Naive thymus-derived CD4-positive, alpha-beta T cell (primary cell): ENCODE measurements around the gene EPS8L3. TPM values are rescaled to one million over a fixed set of nuclear protein-coding genes. Genes with fewer than 3 reads are reported as not detected.

Experiments used
- ATAC-seq: fragments of 150-1000 bp; cut with Tn5 transposase; 2 replicates; pipeline ENCODE4 v1.10.0; 2021; ENCODE audit warnings: mild to moderate bottlenecking, moderate library complexity
- CTCF ChIA-PET: fragments of 350-600 bp; sonication (Branson Sonifier 250); formaldehyde crosslinking; loops from one replicate; lab custom pipeline; 2021; ENCODE audit warnings: antibody characterized with exemption; lab: Charles Lee
- POLR2A ChIA-PET: fragments of 350-600 bp; sonication (Branson Sonifier 250); formaldehyde crosslinking; loops from one replicate; lab custom pipeline; 2021; ENCODE audit warnings: antibody characterized with exemption, inconsistent platforms; lab: Charles Lee
- DNase-seq, 9 donors: peaks; one replicate each; pipeline versions ENCODE4 v3.0.0 to v3.0.0-alpha.2; 2020 to 2022; ENCODE audit warnings: mixed read lengths in 1 of 9
- H3K27ac ChIP-seq: one replicate; pipeline ENCODE4 v1.7.0; 2013; ENCODE audit warnings: mild to moderate bottlenecking, low read depth, low read length, moderate library complexity
- H3K27me3 ChIP-seq, 2 donors: one replicate each; pipeline ENCODE4 v1.7.0; 2013; ENCODE audit warnings: low read length in 2 of 2, mild to moderate bottlenecking in 2 of 2, moderate library complexity in 2 of 2; ENCODE audit not compliant: control insufficient read depth in 2 of 2, insufficient read depth in 2 of 2
- H3K36me3 ChIP-seq, 3 experiments: 1 replicate in 2 of 3; 2 replicates in 1 of 3; pipeline ENCODE4 v1.7.0; 2013; ENCODE audit warnings: low read length in 3 of 3, mild to moderate bottlenecking in 3 of 3, moderate library complexity in 1 of 3; ENCODE audit not compliant: insufficient read depth in 3 of 3, control insufficient read depth in 2 of 3
- H3K4me1 ChIP-seq, 2 donors: one replicate each; pipeline ENCODE4 v1.7.0; 2013; ENCODE audit warnings: low read length in 2 of 2, mild to moderate bottlenecking in 2 of 2, moderate library complexity in 1 of 2; ENCODE audit not compliant: control insufficient read depth in 2 of 2, insufficient read depth in 2 of 2
- H3K4me3 ChIP-seq: 2 replicates; pipeline ENCODE4 v1.7.0; 2013; ENCODE audit warnings: mild to moderate bottlenecking, low read length
- H3K9me3 ChIP-seq, 3 experiments: 1 replicate in 2 of 3; 2 replicates in 1 of 3; pipeline ENCODE4 v1.7.0; 2013; ENCODE audit warnings: low read length in 3 of 3; ENCODE audit not compliant: control insufficient read depth in 2 of 3
- H3K27ac Mint-ChIP-seq, 9 donors: one replicate each; pipeline ENCODE4 v1.8.0; 2020 to 2022; ENCODE audit warnings: mixed read lengths in 9 of 9, mild to moderate bottlenecking in 8 of 9, moderate library complexity in 5 of 9, inconsistent platforms in 2 of 9
- H3K27me3 Mint-ChIP-seq, 5 donors: one replicate each; pipeline ENCODE4 v1.8.0; 2021 to 2022; ENCODE audit warnings: mixed read lengths in 5 of 5, mild to moderate bottlenecking in 1 of 5
- H3K36me3 Mint-ChIP-seq, 5 donors: one replicate each; pipeline ENCODE4 v1.8.0; 2020 to 2022; ENCODE audit warnings: mixed read lengths in 5 of 5, mild to moderate bottlenecking in 3 of 5, inconsistent platforms in 1 of 5
- H3K4me1 Mint-ChIP-seq, 7 donors: one replicate each; pipeline ENCODE4 v1.8.0; 2020 to 2022; ENCODE audit warnings: mixed read lengths in 7 of 7, mild to moderate bottlenecking in 3 of 7, inconsistent platforms in 1 of 7
- H3K4me3 Mint-ChIP-seq, 10 donors: one replicate each; pipeline ENCODE4 v1.8.0; 2020 to 2022; ENCODE audit warnings: mild to moderate bottlenecking in 10 of 10, mixed read lengths in 10 of 10, moderate library complexity in 6 of 10, inconsistent platforms in 2 of 10
- H3K9me3 Mint-ChIP-seq, 11 donors: one replicate each; pipeline ENCODE4 v1.8.0; 2020 to 2022; ENCODE audit warnings: mixed read lengths in 11 of 11, mild to moderate bottlenecking in 4 of 11, inconsistent platforms in 1 of 11, moderate library complexity in 1 of 11
- intact Hi-C, 2 donors: fragments of 100-400 bp; cut with micrococcal nuclease; formaldehyde crosslinking; loops; one replicate each; pipeline ENCODE4 v1.15.1; 2023
- polyA plus RNA-seq, 2 donors: library from polyadenylated mRNA; unstranded; fragments of 300-500 nt; fragmentation: Illumina TruSeq; gene quantifications; one replicate each; pipeline ENCODE4 v1.2.3, GENCODE V29; 2021
- total RNA-seq, 6 experiments: library from RNA in 5 of 6; stranded (reverse) in 5 of 6; gene quantifications; 1 replicate in 5 of 6; 2 replicates in 1 of 6; pipeline ENCODE4 v1.2.3 and lab custom pipeline; 2021 to 2026

EPS8L3 gene
- total and polyA plus RNA-seq, 7 experiments from 2014 or later = not detected

GRCh38 chr1:109796484-109797302 is 33.0 kb upstream of the EPS8L3 start:
- Mint-ChIP-seq H3K4me1 (peaks cover 39 to 80% (median 72%) of the 10 kb centered on the region in 7 donors), H3K9me3 (peaks cover 0 to 3% (median 0%) of the 10 kb centered on the region in 11 donors), H3K36me3 (peaks cover 0 to 7% (median 0%) of the 10 kb centered on the region in 5 donors), H3K4me3 (peak overlapping the region in 5 of 10 donors; percentile 2 to 61 (median 6)), H3K27ac (peak overlapping the region in 3 of 9 donors; percentile 33 to 90 (median 65)), H3K27me3 (no peaks in the 10 kb centered on the region)
- intact Hi-C loops = loop anchor here in 1 of 2 donors (10.0 kb wide), 1 partner anchor 78 kb away; no protein-coding TSS in a partner anchor
- Histone ChIP-seq H3K4me3 (no peak overlapping the region), H3K36me3 (no peaks in the 10 kb centered on the region), H3K4me1 (peaks cover 42 to 49% of the 10 kb centered on the region in 2 donors), H3K9me3 (no peaks in the 10 kb centered on the region), H3K27me3 (no peaks in the 10 kb centered on the region), H3K27ac (no peak overlapping the region)
- ATAC-seq (no peak), DNase-seq (no peak)
- ChIA-PET CTCF (interaction anchor here (0.8 to 1.4 kb wide), 2 partner anchors 20 to 188 kb away, joined by 3 to 4 read pairs; partner anchors contain the start of gene AHCYL1), POLR2A (interaction anchor here (0.9 to 1.5 kb wide), 2 partner anchors 9 to 115 kb away, joined by 3 read pairs; no protein-coding TSS in a partner anchor)

DNA sequence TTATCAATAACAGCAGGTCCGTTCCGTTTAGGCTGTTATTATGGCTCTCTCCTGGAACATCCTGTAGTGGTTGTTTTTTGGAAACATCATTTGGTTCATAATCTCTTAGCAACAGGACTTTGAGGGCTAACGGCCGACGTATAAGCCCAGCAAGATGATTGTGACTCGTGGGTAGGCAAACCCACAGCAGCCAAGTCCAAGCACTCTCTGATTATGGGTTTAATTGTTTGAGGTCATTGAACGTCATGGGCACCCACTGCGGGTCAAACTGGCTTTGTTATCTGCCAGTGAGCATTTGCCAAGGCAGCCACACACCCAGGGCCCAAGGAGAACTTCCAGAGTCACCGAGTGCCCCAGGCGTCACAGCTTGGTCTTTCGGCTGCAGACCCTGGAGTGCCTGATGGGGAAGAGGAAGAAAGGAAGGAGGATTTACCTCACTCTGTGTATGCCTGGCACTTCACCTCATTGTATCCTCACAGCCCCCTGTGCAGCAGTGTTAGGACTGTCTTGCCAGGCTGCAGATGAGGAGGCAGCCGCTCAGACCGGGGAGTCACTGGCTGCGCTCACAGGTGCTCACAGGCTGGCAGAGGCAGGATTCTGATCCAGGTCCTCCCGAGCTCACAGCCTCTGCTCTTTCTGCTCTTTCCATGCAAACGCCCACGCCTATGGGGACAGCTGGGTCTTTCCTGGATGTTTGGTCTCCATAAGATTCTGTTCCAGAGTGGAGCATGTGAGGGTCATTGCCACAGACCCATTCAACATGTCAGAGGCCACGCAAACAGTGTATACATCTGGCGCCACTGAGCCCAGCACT is 30.8 kb upstream of the EPS8L3 start:
- Mint-ChIP-seq H3K4me1 (peaks cover 45 to 83% (median 76%) of the 10 kb centered on the region in 7 donors), H3K27ac (peak overlapping the region in 5 of 9 donors; percentile 9 to 53 (median 41)), H3K27me3 (no peaks in the 10 kb centered on the region), H3K4me3 (no peak overlapping the region), H3K9me3 (peaks cover 0 to 3% (median 0%) of the 10 kb centered on the region in 11 donors), H3K36me3 (peaks cover 0 to 7% (median 0%) of the 10 kb centered on the region in 5 donors)
- intact Hi-C loops = loop anchor here (5.0 to 10.0 kb wide), 2 partner anchors 80 to 247 kb away; partner anchors contain the start of gene GNAI3 (in 2 of the 2)
- Histone ChIP-seq H3K4me3 (no peak overlapping the region), H3K36me3 (no peaks in the 10 kb centered on the region), H3K9me3 (no peaks in the 10 kb centered on the region), H3K4me1 (peaks cover 51 to 56% of the 10 kb centered on the region in 2 donors), H3K27me3 (no peaks in the 10 kb centered on the region), H3K27ac (no peak overlapping the region)
- ChIA-PET POLR2A (no interaction called here), CTCF (interaction anchor here (5.4 kb wide), 1 partner anchor 15 kb away, joined by 64 read pairs; no protein-coding TSS in a partner anchor)
- no peak for DNase-seq
- ATAC-seq = peak; percentile 10

DNA sequence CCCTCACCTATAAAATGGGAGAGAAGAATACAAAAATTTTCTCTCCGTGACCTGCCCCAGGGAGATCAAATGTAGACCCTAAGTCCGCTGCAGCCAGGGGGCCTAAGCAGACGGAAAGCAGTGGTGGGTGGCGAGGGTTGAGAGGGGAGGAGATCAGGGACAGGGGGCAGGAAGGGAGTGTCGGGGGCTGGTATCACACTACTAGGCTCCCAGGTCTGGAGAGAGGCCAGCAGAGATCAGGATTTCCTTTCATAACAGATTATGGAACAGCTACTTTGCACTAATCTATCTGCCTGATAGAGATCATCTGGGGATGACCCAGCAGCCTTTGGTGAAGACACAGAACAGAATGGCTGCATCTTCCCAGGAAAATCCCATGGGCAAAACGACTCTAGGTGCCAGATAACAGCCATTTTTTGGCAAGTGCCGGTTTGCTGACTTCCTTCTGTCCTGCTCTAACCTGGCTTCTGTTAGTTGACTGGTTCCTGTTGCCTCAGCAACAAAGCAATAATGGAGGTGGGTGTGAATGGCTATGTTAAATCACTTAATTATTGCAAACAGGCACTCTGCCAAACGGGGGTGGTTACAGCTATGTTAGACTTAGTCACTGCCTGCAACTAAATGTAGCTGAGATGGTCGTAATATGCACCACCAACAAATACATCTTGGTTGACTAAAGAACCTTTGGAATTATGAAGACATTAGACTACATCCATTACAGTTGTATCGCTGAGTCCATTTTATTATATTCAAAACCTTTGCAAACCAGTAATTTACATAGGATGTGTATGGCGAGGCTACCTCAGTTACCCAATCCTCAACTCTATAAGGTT is 30.0 kb upstream of the EPS8L3 start:
- no peaks in the 10 kb centered on the region for H3K27me3 ChIP-seq
- H3K4me1 Mint-ChIP-seq = peaks cover 47 to 84% (median 78%) of the 10 kb centered on the region in 7 donors
- peak overlapping the region in 8 of 9 donors; percentile 12 to 76 (median 56) for H3K27ac Mint-ChIP-seq
- peaks cover 0 to 3% (median 0%) of the 10 kb centered on the region in 11 donors for H3K9me3 Mint-ChIP-seq
- H3K4me1 ChIP-seq = peaks cover 54 to 65% of the 10 kb centered on the region in 2 donors
- peak; percentile 50 for ATAC-seq
- H3K4me3 ChIP-seq = no peak overlapping the region
- no peaks in the 10 kb centered on the region for H3K9me3 ChIP-seq
- peak overlapping the region in 1 of 10 donors; percentile 17 for H3K4me3 Mint-ChIP-seq
- POLR2A ChIA-PET = interaction anchor here (0.6 to 5.8 kb wide), 2 partner anchors 8 to 15 kb away, joined by 4 to 37 read pairs; no protein-coding TSS in a partner anchor
- intact Hi-C loops = loop anchor here (5.0 to 10.0 kb wide), 2 partner anchors 81 to 246 kb away; partner anchors contain the start of gene GNAI3 (in 2 of the 2)
- no peaks in the 10 kb centered on the region for H3K36me3 ChIP-seq
- H3K36me3 Mint-ChIP-seq = peaks cover 0 to 5% (median 0%) of the 10 kb centered on the region in 5 donors
- DNase-seq = peak in 3 of 9 donors; percentile 21 to 30 (median 26)
- CTCF ChIA-PET = interaction anchor here (0.7 to 5.4 kb wide), 3 partner anchors 14 to 224 kb away, joined by 4 to 64 read pairs (median 6); partner anchors contain the start of gene AHCYL1
- H3K27me3 Mint-ChIP-seq = no peaks in the 10 kb centered on the region
- H3K27ac ChIP-seq = no peak overlapping the region

DNA sequence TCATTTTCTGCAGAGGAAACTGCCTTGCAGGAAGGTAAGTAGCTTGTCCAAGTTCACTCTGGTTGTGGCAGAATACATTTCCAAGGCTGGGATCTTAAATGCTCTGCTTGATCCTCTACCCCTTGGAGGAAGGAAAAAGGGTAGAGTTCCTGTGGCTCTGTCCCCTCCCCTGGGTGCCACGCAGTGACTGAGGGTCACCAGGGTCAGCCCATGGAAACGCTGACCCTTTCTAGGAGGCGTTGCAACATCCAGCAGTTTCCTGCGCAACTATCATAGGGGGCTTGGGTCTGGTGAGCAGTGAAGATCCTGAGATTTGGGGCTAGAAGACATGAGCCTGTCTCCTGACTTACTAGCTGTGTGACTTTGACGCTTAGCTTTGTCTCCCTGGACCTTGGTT is 29.4 kb upstream of the EPS8L3 start:
- Histone ChIP-seq H3K27me3 (no peaks in the 10 kb centered on the region), H3K4me3 (no peak overlapping the region), H3K36me3 (no peaks in the 10 kb centered on the region), H3K9me3 (no peaks in the 10 kb centered on the region), H3K4me1 (peaks cover 55 to 66% of the 10 kb centered on the region in 2 donors), H3K27ac (no peak overlapping the region)
- Mint-ChIP-seq H3K9me3 (peaks cover 0 to 3% (median 0%) of the 10 kb centered on the region in 11 donors), H3K27ac (peak overlapping the region in 7 of 9 donors; percentile 12 to 76 (median 59)), H3K36me3 (peaks cover 0 to 2% (median 0%) of the 10 kb centered on the region in 5 donors), H3K4me3 (peak overlapping the region in 1 of 10 donors; percentile 17), H3K27me3 (no peaks in the 10 kb centered on the region), H3K4me1 (peaks cover 47 to 88% (median 74%) of the 10 kb centered on the region in 7 donors)
- ATAC-seq (no peak), DNase-seq (no peak)
- POLR2A ChIA-PET = interaction anchor here (0.6 to 5.8 kb wide), 3 partner anchors 8 to 16 kb away, joined by 4 to 37 read pairs (median 4); no protein-coding TSS in a partner anchor
- intact Hi-C loops = loop anchor here (5.0 to 10.0 kb wide), 2 partner anchors 82 to 246 kb away; partner anchors contain the start of gene GNAI3 (in 2 of the 2)
- CTCF ChIA-PET = interaction anchor here (0.7 to 5.4 kb wide), 5 partner anchors 10 to 223 kb away, joined by 3 to 64 read pairs (median 6); partner anchors contain the start of gene AHCYL1

- CTCF ChIA-PET = interaction anchor here (0.7 to 5.4 kb wide), 5 partner anchors 10 to 192 kb away, joined by 3 to 64 read pairs (median 6); partner anchors contain the start of gene AHCYL1
- intact Hi-C loops = loop anchor here (5.0 to 10.0 kb wide), 2 partner anchors 83 to 245 kb away; partner anchors contain the start of gene GNAI3 (in 2 of the 2)
Observed at GRCh38 chr1:109792056-109792831, 28.5 kb upstream of the EPS8L3 start.

More at GRCh38 chr1:109792056-109792831, 28.5 kb upstream of the EPS8L3 start:
- no peak overlapping the region for H3K4me3 Mint-ChIP-seq
- H3K27me3 ChIP-seq = no peaks in the 10 kb centered on the region
- H3K4me1 Mint-ChIP-seq = peaks cover 41 to 88% (median 67%) of the 10 kb centered on the region in 7 donors
- H3K4me1 ChIP-seq = peaks cover 51 to 58% of the 10 kb centered on the region in 2 donors
- H3K27ac ChIP-seq = no peak overlapping the region
- H3K27me3 Mint-ChIP-seq = no peaks in the 10 kb centered on the region
- H3K4me3 ChIP-seq = no peak overlapping the region
- POLR2A ChIA-PET = interaction anchor here (0.6 to 5.8 kb wide), 5 partner anchors 9 to 308 kb away, joined by 3 to 37 read pairs (median 5); partner anchors contain the start of genes AHCYL1 and ATXN7L2
- peaks cover 0 to 1% (median 0%) of the 10 kb centered on the region in 5 donors for H3K36me3 Mint-ChIP-seq
- ATAC-seq (no peak), DNase-seq (no peak)
- no peaks in the 10 kb centered on the region for H3K9me3 ChIP-seq
- H3K9me3 Mint-ChIP-seq = no peaks in the 10 kb centered on the region
- no peaks in the 10 kb centered on the region for H3K36me3 ChIP-seq
- peak overlapping the region in 2 of 9 donors; percentile 62 to 85 for H3K27ac Mint-ChIP-seq
